Astrocyte of the cerebellum (primary cell): Measurements from ENCODE around the gene TNS1.

Experiments used
- DNase-seq: peaks from one replicate; pipeline ENCODE4 v3.0.0-alpha.2; 2011; ENCODE audit warnings: low read depth
- H3K4me3 ChIP-seq: 2 replicates; pipeline ENCODE4 v1.5.1; 2011; ENCODE audit warnings: mild to moderate bottlenecking, low read depth, low read length, moderate library complexity
- CTCF ChIP-seq: IDR thresholded peaks from 2 replicates; pipeline ENCODE4 v1.5.1; 2012; ENCODE audit warnings: low read length, low read depth, moderate library complexity, mild to moderate bottlenecking; ENCODE audit errors: missing control alignments
- in situ Hi-C: cut with HindIII; loops from 2 replicates; pipeline ENCODE4 v1.10.0; 2017; ENCODE audit warnings: low sequenced_read_pairs

Gene TNS1

DNA sequence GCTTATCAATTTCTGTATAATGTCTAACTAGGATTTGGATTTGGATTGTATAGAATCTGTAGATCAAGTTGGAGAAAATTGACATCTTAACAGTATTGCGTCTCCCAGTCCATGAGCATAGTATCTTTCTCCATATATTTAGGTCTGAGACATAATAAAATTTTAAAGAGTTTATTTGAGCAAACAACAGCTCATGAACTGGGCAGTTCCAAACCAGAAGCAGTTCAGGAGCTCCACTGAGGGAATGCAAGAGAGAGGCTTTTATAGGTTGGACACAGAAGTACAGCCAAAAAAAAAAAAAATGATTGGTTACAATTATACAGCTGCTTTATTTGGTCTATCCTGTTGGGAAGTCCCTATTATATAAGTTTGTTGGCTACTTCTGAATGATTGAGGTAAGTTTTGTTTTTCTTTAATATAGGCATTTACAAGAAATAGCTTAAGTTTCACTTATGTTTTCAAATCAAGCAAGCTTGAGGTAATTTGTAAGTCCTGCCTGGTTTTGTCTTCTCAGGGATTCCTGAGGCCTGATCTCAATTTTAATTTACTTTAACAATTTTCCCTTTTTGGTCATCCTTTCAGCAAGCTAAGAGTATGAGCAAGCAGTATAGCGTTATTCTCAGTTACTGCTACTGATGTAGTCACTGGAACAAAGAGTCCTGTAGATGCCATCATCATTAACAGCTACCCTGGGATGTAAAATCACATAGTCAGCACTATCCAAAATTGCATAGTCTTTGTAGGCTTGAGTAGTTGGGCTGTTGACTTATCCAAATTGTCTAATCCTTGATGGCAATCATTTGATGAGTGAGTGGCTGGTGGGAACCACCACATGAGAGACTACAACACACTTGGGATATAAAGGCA is 38.7 kb upstream of the TNS1 start:
- in situ Hi-C loops: no loop called here
- DNase-seq: no peak
- H3K4me3 ChIP-seq: no peak overlapping the region
- no peak for TF ChIP-seq CTCF

DNA sequence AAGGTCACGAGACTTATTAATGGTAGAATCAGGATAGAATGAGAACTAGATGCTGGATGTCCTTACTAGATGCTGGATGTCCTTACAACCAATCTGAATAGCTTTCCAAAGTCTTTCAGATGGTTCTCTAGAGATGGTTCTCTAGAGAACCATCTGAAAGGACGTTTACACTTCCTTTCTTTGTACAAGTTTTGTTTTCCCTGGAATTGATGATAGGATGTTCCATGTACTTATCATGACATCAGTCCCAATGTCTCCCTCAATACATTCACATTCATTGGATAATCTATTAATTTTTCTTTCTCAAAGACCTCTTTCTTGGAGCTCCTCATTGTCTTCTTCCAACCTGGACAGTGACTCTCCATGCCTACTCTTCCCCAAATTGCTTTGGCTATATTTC is 38.1 kb upstream of the TNS1 start:
- no peak for DNase-seq
- no peak for TF ChIP-seq CTCF
- H3K4me3 ChIP-seq: no peak overlapping the region
- in situ Hi-C loops: no loop called here

GRCh38 chr2:218039171-218039570 is 36.4 kb upstream of the TNS1 start:
- DNase-seq: peak; percentile 38
- in situ Hi-C loops: loop anchor here (5.0 kb wide), 1 partner anchor 252 kb away; no protein-coding TSS in a partner anchor
- TF ChIP-seq CTCF: no peak
- no peak overlapping the region for H3K4me3 ChIP-seq

DNA sequence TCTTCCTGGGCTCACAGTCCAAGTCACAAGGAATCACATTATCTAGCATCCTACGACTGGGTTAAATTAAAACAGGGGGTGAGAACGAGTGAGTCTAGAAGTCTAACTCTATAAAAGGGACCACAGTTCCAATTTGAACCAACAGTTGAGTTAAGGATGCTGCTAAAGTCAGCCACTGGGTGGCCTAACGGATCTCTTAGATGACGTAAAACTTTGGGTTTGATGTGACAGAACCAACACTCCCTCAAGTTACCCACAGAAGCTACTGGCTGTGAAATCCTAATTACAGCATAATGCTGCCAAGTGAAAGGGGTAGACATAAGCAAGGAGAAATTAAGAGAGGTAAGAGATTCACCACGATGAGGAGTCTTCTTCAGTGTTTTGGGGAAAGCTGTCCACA is 33.6 kb upstream of the TNS1 start:
- peak; percentile 18 for TF ChIP-seq CTCF
- no peak for DNase-seq
- in situ Hi-C loops: loop anchor here (5.0 kb wide), 1 partner anchor 249 kb away; no protein-coding TSS in a partner anchor
- H3K4me3 ChIP-seq: no peak overlapping the region

DNA sequence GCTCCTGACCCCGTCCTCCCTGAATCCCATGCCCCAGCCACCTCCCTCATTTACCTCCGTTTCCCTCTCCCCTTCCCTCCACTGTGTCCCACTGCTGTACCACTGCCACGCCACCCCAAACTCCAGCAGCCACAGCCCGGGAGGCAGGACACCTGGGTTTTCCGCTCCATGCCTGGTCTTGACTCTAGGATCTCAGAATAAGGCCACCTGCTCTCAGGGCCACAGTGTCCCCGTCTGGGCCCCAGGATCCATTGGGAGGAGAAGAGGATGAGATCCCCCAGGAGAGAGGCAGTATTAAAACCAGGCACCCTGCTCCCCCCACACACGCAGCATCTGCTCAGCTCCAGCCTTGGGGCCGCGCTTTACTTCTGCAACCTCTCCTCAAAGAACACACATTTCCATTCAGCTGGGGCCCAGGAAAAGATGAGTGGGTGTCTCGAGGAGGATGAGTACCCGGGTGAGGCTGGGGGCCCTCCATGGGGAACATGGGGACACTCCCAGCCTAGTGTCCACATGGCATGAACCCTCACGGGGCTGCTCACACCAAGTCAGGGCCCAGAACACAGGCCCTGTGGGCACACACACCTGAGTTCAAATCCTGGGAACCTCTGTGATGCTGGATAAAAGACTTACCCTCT is 32.8 kb upstream of the TNS1 start:
- DNase-seq: no peak
- in situ Hi-C loops: loop anchor here (5.0 kb wide), 1 partner anchor 248 kb away; no protein-coding TSS in a partner anchor

More for the DNA sequence above, 32.8 kb upstream of the TNS1 start:
- H3K4me3 ChIP-seq: no peak overlapping the region
- TF ChIP-seq CTCF: no peak
